ENCODE data around the gene TTC29.

The TTC29 gene

GRCh38 chr4:146930673-146931072 is 15.0 kb downstream of the TTC29 start:
- Mint-ChIP-seq H3K9me3 (ENCODE audit: low read depth) (no peaks in the 10 kb centered on the region), H3K4me3 (no peak overlapping the region), H3K27me3 (peaks cover 4% of the 10 kb centered on the region), H3K27ac (no peak overlapping the region), H3K4me1 (ENCODE audit: low read depth) (no peaks in the 10 kb centered on the region), H3K36me3 (no peaks in the 10 kb centered on the region)

- Mint-ChIP-seq H3K4me3 (no peak overlapping the region), H3K9me3 (ENCODE audit: low read depth) (no peaks in the 10 kb centered on the region), H3K4me1 (ENCODE audit: low read depth) (no peaks in the 10 kb centered on the region), H3K27me3 (peaks cover 4% of the 10 kb centered on the region), H3K27ac (no peak overlapping the region), H3K36me3 (no peaks in the 10 kb centered on the region)
These were observed 18.0 kb downstream of the TTC29 start for GRCh38 chr4:146927695-146928094.

GRCh38 chr4:146916479-146917076 is 29.1 kb downstream of the TTC29 start:
- no peak overlapping the region for H3K4me3 Mint-ChIP-seq
- no peak overlapping the region for H3K27ac Mint-ChIP-seq
- peaks cover 6% of the 10 kb centered on the region for H3K27me3 Mint-ChIP-seq
- H3K9me3 Mint-ChIP-seq (ENCODE audit: low read depth), result no peaks in the 10 kb centered on the region
- no peaks in the 10 kb centered on the region for H3K36me3 Mint-ChIP-seq
- no peaks in the 10 kb centered on the region for H3K4me1 Mint-ChIP-seq (ENCODE audit: low read depth)

- no peaks in the 10 kb centered on the region for H3K4me1 Mint-ChIP-seq (ENCODE audit: low read depth)
These were observed 30.5 kb downstream of the TTC29 start for GRCh38 chr4:146915132-146915531.

GRCh38 chr4:146900295-146900694 is 45.4 kb downstream of the TTC29 start:
- no peaks in the 10 kb centered on the region for H3K4me1 Mint-ChIP-seq (ENCODE audit: low read depth)
- peaks cover 8% of the 10 kb centered on the region for H3K27me3 Mint-ChIP-seq
- no peak overlapping the region for H3K27ac Mint-ChIP-seq
- H3K4me3 Mint-ChIP-seq, result no peak overlapping the region
- H3K9me3 Mint-ChIP-seq (ENCODE audit: low read depth), result no peaks in the 10 kb centered on the region
- no peaks in the 10 kb centered on the region for H3K36me3 Mint-ChIP-seq

More at GRCh38 chr4:146915132-146915531, 30.5 kb downstream of the TTC29 start:
- Mint-ChIP-seq H3K4me3 (no peak overlapping the region), H3K36me3 (no peaks in the 10 kb centered on the region), H3K27ac (no peak overlapping the region), H3K9me3 (ENCODE audit: low read depth) (no peaks in the 10 kb centered on the region), H3K27me3 (peaks cover 6% of the 10 kb centered on the region)

GRCh38 chr4:146890301-146890700 is 55.4 kb downstream of the TTC29 start:
- Mint-ChIP-seq H3K9me3 (ENCODE audit: low read depth) (no peaks in the 10 kb centered on the region), H3K27me3 (peaks cover 5% of the 10 kb centered on the region), H3K4me3 (no peak overlapping the region), H3K36me3 (no peaks in the 10 kb centered on the region), H3K4me1 (ENCODE audit: low read depth) (no peaks in the 10 kb centered on the region), H3K27ac (no peak overlapping the region)

GRCh38 chr4:146883070-146883469 is 62.6 kb downstream of the TTC29 start:
- Mint-ChIP-seq H3K4me1 (ENCODE audit: low read depth) (no peaks in the 10 kb centered on the region), H3K36me3 (no peaks in the 10 kb centered on the region), H3K27ac (no peak overlapping the region), H3K27me3 (peaks cover 2% of the 10 kb centered on the region), H3K9me3 (ENCODE audit: low read depth) (no peaks in the 10 kb centered on the region), H3K4me3 (no peak overlapping the region)

- no peak overlapping the region for H3K27ac Mint-ChIP-seq
- H3K27me3 Mint-ChIP-seq, result peaks cover 4% of the 10 kb centered on the region
- no peak overlapping the region for H3K4me3 Mint-ChIP-seq
- H3K36me3 Mint-ChIP-seq, result no peaks in the 10 kb centered on the region
- H3K4me1 Mint-ChIP-seq (ENCODE audit: low read depth), result no peaks in the 10 kb centered on the region
- H3K9me3 Mint-ChIP-seq (ENCODE audit: low read depth), result no peaks in the 10 kb centered on the region
These were observed 88.4 kb downstream of the TTC29 start for GRCh38 chr4:146857298-146857697.

- Mint-ChIP-seq H3K9me3 (ENCODE audit: low read depth) (no peaks in the 10 kb centered on the region), H3K4me1 (ENCODE audit: low read depth) (no peaks in the 10 kb centered on the region), H3K4me3 (no peak overlapping the region), H3K36me3 (no peaks in the 10 kb centered on the region), H3K27ac (no peak overlapping the region), H3K27me3 (peaks cover 3% of the 10 kb centered on the region)
These were observed 89.9 kb downstream of the TTC29 start for GRCh38 chr4:146855761-146856160.

- Mint-ChIP-seq H3K36me3 (no peaks in the 10 kb centered on the region), H3K9me3 (ENCODE audit: low read depth) (no peaks in the 10 kb centered on the region), H3K4me3 (no peak overlapping the region), H3K4me1 (ENCODE audit: low read depth) (no peaks in the 10 kb centered on the region), H3K27me3 (peaks cover 6% of the 10 kb centered on the region), H3K27ac (no peak overlapping the region)
These were observed 93.3 kb downstream of the TTC29 start for GRCh38 chr4:146852360-146852759.

GRCh38 chr4:146847345-146847744 is 98.3 kb downstream of the TTC29 start:
- Mint-ChIP-seq H3K27ac (no peak overlapping the region), H3K9me3 (ENCODE audit: low read depth) (no peaks in the 10 kb centered on the region), H3K36me3 (no peaks in the 10 kb centered on the region), H3K27me3 (peaks cover 5% of the 10 kb centered on the region), H3K4me3 (no peak overlapping the region), H3K4me1 (ENCODE audit: low read depth) (no peaks in the 10 kb centered on the region)

- Mint-ChIP-seq H3K9me3 (ENCODE audit: low read depth) (no peaks in the 10 kb centered on the region), H3K4me3 (no peak overlapping the region), H3K27ac (no peak overlapping the region), H3K27me3 (peaks cover 5% of the 10 kb centered on the region), H3K4me1 (ENCODE audit: low read depth) (no peaks in the 10 kb centered on the region), H3K36me3 (no peaks in the 10 kb centered on the region)
These were observed 98.8 kb downstream of the TTC29 start for GRCh38 chr4:146846882-146847281.

- no peak overlapping the region for H3K27ac Mint-ChIP-seq
- peaks cover 4% of the 10 kb centered on the region for H3K27me3 Mint-ChIP-seq
- H3K36me3 Mint-ChIP-seq, result no peaks in the 10 kb centered on the region
- no peak overlapping the region for H3K4me3 Mint-ChIP-seq
- no peaks in the 10 kb centered on the region for H3K9me3 Mint-ChIP-seq (ENCODE audit: low read depth)
- no peaks in the 10 kb centered on the region for H3K4me1 Mint-ChIP-seq (ENCODE audit: low read depth)
These were observed 100.9 kb downstream of the TTC29 start for GRCh38 chr4:146844761-146845160.

GRCh38 chr4:146842876-146843275 is 102.8 kb downstream of the TTC29 start:
- H3K9me3 Mint-ChIP-seq (ENCODE audit: low read depth), result no peaks in the 10 kb centered on the region

GRCh38 chr4:146840731-146841130 is 104.9 kb downstream of the TTC29 start:
- Mint-ChIP-seq H3K36me3 (no peaks in the 10 kb centered on the region), H3K4me3 (no peak overlapping the region), H3K27ac (no peak overlapping the region), H3K4me1 (ENCODE audit: low read depth) (no peaks in the 10 kb centered on the region), H3K9me3 (ENCODE audit: low read depth) (no peaks in the 10 kb centered on the region), H3K27me3 (peaks cover 4% of the 10 kb centered on the region)

More at GRCh38 chr4:146842876-146843275, 102.8 kb downstream of the TTC29 start:
- H3K36me3 Mint-ChIP-seq, result no peaks in the 10 kb centered on the region
- no peak overlapping the region for H3K4me3 Mint-ChIP-seq
- H3K27ac Mint-ChIP-seq, result no peak overlapping the region
- no peaks in the 10 kb centered on the region for H3K4me1 Mint-ChIP-seq (ENCODE audit: low read depth)
- peaks cover 2% of the 10 kb centered on the region for H3K27me3 Mint-ChIP-seq

GRCh38 chr4:146835096-146835495 is 110.6 kb downstream of the TTC29 start:
- H3K27me3 Mint-ChIP-seq, result peaks cover 6% of the 10 kb centered on the region
- no peaks in the 10 kb centered on the region for H3K36me3 Mint-ChIP-seq
- no peaks in the 10 kb centered on the region for H3K9me3 Mint-ChIP-seq (ENCODE audit: low read depth)
- H3K4me1 Mint-ChIP-seq (ENCODE audit: low read depth), result no peaks in the 10 kb centered on the region
- no peak overlapping the region for H3K27ac Mint-ChIP-seq
- no peak overlapping the region for H3K4me3 Mint-ChIP-seq

Data from activated naive CD8-positive, alpha-beta T cell (primary cell).